PC-3 (cell line): ENCODE measurements around the gene FOXP1. TPM values are rescaled to one million over a fixed set of nuclear protein-coding genes. Genes with fewer than 3 reads are reported as not detected.
A peak's percentile ranks its signal among the peaks of the same experiment; 100 is the strongest.

ENCODE experiments used
- ATAC-seq: fragments of 200-7000 bp; cut with Tn5 transposase; 2 replicates; pipeline ENCODE4 v1.9.1; 2020; ENCODE audit warnings: mild to moderate bottlenecking, moderate library complexity
- BruUV-seq: library from RNA; stranded (reverse); fragments of 400-500 nt; replicated peaks from 2 replicates; lab custom pipeline; 2021; lab: Mats Ljungman, UMichigan
- CTCF ChIA-PET: fragments of 300-600 bp; sonication (Branson Sonifier 250); formaldehyde crosslinking; loops from one replicate; lab custom pipeline; 2022; ENCODE audit warnings: antibody characterized with exemption; lab: Charles Lee
- POLR2A ChIA-PET: fragments of 300-600 bp; sonication (Branson Sonifier 250); formaldehyde crosslinking; loops from one replicate; lab custom pipeline; 2022; ENCODE audit warnings: antibody characterized with exemption; ENCODE audit not compliant: unreplicated experiment; lab: Charles Lee
- DNase-seq: peaks from one replicate; pipeline ENCODE4 v3.0.0-alpha.2; 2015
- H2AFZ ChIP-seq: fragments of 300-600 bp; sonication (generic); 2 replicates; pipeline ENCODE4 v1.6.0; 2016; ENCODE audit warnings: antibody characterized with exemption, low read length
- H3F3A ChIP-seq: fragments of 300-600 bp; sonication (generic); one replicate; pipeline ENCODE4 v1.6.0; 2017; ENCODE audit warnings: antibody characterized with exemption, low read length, control low read depth, mild to moderate bottlenecking; ENCODE audit not compliant: unreplicated experiment
- H3K27ac ChIP-seq: fragments of 300-600 bp; sonication (generic); 2 replicates; pipeline ENCODE4 v1.5.1; 2016; ENCODE audit warnings: mild to moderate bottlenecking, low read length
- H3K27me3 ChIP-seq: fragments of 300-600 bp; sonication (generic); 2 replicates; pipeline ENCODE4 v1.6.1; 2016; ENCODE audit warnings: low read length, mixed read lengths
- H3K36me3 ChIP-seq: fragments of 300-600 bp; sonication (generic); 2 replicates; pipeline ENCODE4 v1.6.1; 2016; ENCODE audit warnings: low read depth, mixed run types, low read length, mixed read lengths
- H3K4me1 ChIP-seq: fragments of 300-600 bp; sonication (generic); 2 replicates; pipeline ENCODE4 v1.5.1; 2016; ENCODE audit warnings: low read length; ENCODE audit not compliant: insufficient read depth
- H3K4me2 ChIP-seq: fragments of 300-600 bp; sonication (generic); 2 replicates; pipeline ENCODE4 v1.6.0; 2016; ENCODE audit warnings: low read length
- H3K4me3 ChIP-seq: fragments of 300-600 bp; sonication (generic); 2 replicates; pipeline ENCODE4 v1.5.1; 2016; ENCODE audit warnings: mild to moderate bottlenecking, low read length, mixed read lengths
- H3K79me2 ChIP-seq: fragments of 300-600 bp; sonication (generic); 2 replicates; pipeline ENCODE4 v1.6.1; 2017; ENCODE audit warnings: low read length, mixed read lengths
- H3K9ac ChIP-seq: fragments of 300-600 bp; sonication (generic); 2 replicates; pipeline ENCODE4 v1.6.0; 2016; ENCODE audit warnings: mild to moderate bottlenecking, low read length
- H3K9me2 ChIP-seq: fragments of 300-600 bp; sonication (generic); replicated peaks from 2 replicates; pipeline ENCODE4 v1.6.1; 2016; ENCODE audit warnings: mixed run types, low read length, mixed read lengths
- H3K9me3 ChIP-seq: fragments of 300-600 bp; sonication (generic); 2 replicates; pipeline ENCODE4 v1.6.1; 2016; ENCODE audit warnings: low read length, mixed read lengths
- H4K20me1 ChIP-seq: fragments of 300-600 bp; sonication (generic); 2 replicates; pipeline ENCODE4 v1.6.1; 2016; ENCODE audit warnings: low read length, mixed read lengths
- CTCF ChIP-seq: fragments of 300-600 bp; sonication (generic); conservative IDR thresholded peaks from 2 replicates; pipeline ENCODE4 v1.5.1; 2017; ENCODE audit warnings: antibody characterized with exemption, low read depth, mild to moderate bottlenecking, low read length
- EZH2 ChIP-seq: fragments of 300-600 bp; sonication (generic); IDR thresholded peaks from one replicate; pipeline ENCODE4 v1.6.1; 2017; ENCODE audit warnings: antibody characterized with exemption, mild to moderate bottlenecking, low read length; ENCODE audit not compliant: unreplicated experiment
- EZH2phosphoT487 ChIP-seq: fragments of 300-600 bp; sonication (generic); IDR thresholded peaks from 2 replicates; pipeline ENCODE4 v1.6.1; 2018; ENCODE audit warnings: mild to moderate bottlenecking, antibody characterized with exemption, low read length, borderline replicate concordance
- intact Hi-C: fragments of 100-400 bp; cut with micrococcal nuclease; formaldehyde crosslinking; loops from 2 replicates; pipeline ENCODE4 v1.9.0; 2023
- total RNA-seq: library from RNA; depleted of rRNA; stranded (reverse); fragments of >200 nt; gene quantifications from 2 replicates; pipeline ENCODE4 v1.2.3, GENCODE V29; 2014

The FOXP1 gene
- total RNA-seq, 1 experiment from 2014 or later = 35.3 TPM

DNA sequence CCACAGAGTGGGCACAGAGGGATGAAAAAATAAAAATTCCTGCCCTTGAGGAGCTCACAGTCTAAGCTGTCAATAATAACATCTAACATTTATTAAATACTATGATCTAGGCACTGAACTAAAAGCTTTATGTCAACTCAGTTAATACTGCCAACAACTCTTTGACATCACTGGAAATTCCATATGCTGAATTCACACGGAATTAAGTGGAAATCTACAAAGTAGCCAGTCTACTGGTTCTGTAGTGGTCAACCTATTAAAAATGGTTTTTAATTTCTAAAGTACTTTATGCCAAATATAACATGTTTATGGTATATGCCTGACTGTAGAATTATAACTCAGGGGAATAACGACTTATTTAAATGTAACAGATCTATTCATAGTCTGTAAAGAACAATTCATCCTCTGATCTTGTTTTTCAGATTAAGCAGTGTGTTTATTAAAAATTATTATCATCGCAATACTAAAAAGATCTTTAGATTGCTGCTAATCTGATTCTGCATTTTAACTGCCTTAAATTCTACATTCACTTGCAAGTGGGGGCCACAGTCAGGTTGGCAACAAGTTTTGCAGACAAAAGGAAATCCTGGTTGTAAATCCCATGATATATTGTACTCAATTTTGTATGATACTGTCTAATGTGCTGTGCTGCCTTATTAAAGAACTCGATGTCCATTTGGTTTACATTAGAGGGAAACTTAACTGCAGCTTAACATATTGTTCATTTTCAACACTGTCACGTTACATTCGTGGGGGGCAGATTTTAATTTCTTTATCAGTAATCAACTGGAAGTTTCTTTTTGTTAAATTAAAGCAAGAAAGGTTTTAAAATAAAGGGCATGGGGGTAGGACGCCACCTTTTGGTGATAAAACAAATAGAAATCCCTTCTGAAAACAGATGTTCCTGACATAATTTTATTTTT, 2.6 kb upstream of the FOXP1 start:
- BruUV-seq = no TSS peak
- Histone ChIP-seq H3K4me2 (peak overlapping the region; percentile 44), H3K4me3 (peak overlapping the region; percentile 24; the same call in 1 of the 2 replicates), H3K9ac (no peak overlapping the region), H4K20me1 (no peaks in the 10 kb centered on the region), H3K79me2 (peaks cover 16% of the 10 kb centered on the region), H3K4me1 (peaks cover 19% of the 10 kb centered on the region), H2AFZ (0 out of 2 replicates have a peak overlapping the region, but pooled peaks have one; percentile 14), H3K27ac (no peak overlapping the region), H3F3A (no peaks in the 10 kb centered on the region), H3K9me3 (no peaks in the 10 kb centered on the region), H3K36me3 (no peaks in the 10 kb centered on the region), H3K27me3 (no peaks in the 10 kb centered on the region), H3K9me2 (no peaks in the 10 kb centered on the region)
- ATAC-seq = no peak
- ChIA-PET CTCF (interaction anchor here (0.7 kb wide), 1 partner anchor 782 kb away, joined by 3 read pairs; no protein-coding TSS in a partner anchor), POLR2A (no interaction called here)
- peak; percentile 56 for DNase-seq
- intact Hi-C loops = loop anchor here (1.0 to 10.0 kb wide), 11 partner anchors 67 to 1051 kb away; no protein-coding TSS in a partner anchor
- peak; percentile 90 for TF ChIP-seq CTCF
- TF ChIP-seq EZH2 = no peak
- TF ChIP-seq EZH2phosphoT487 = no peak

DNA sequence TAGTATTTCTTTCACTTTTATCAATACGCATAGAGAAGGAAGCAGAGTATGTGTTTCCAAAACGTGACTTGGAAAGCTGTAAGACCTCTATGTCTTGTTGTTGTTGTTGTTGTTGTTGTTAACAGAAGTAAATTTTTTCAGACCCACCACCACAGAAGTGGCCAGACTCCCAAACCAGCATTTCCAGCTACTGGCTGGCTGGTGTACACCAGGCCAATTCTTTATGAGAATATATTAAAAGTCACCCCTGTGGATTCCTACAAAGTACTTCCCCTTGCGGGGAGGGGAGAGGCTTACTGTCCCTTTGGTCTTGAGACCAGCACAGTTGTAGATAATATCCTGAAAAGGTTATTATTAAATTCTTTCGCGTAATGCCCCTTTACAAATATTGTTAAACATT, 1.6 kb upstream of the FOXP1 start:
- H3F3A ChIP-seq = no peaks in the 10 kb centered on the region
- ATAC-seq (no peak), DNase-seq (peak; percentile 20)
- no TSS peak for BruUV-seq
- H3K9me2 ChIP-seq = no peaks in the 10 kb centered on the region
- peaks cover 27% of the 10 kb centered on the region for H3K79me2 ChIP-seq
- peak overlapping the region; percentile 86 for H3K4me2 ChIP-seq
- H3K9me3 ChIP-seq = no peaks in the 10 kb centered on the region
- peak overlapping the region; percentile 70 for H3K4me3 ChIP-seq
- ChIA-PET CTCF (interaction anchor here (1.1 kb wide), 1 partner anchor 159 kb away, joined by 3 read pairs; no protein-coding TSS in a partner anchor), POLR2A (interaction anchor here (0.6 kb wide), 1 partner anchor 72 kb away, joined by 4 read pairs; no protein-coding TSS in a partner anchor)
- peaks cover 28% of the 10 kb centered on the region for H3K4me1 ChIP-seq
- intact Hi-C loops = loop anchor here (1.0 to 10.0 kb wide), 8 partner anchors 68 to 1050 kb away; no protein-coding TSS in a partner anchor
- H3K36me3 ChIP-seq = no peaks in the 10 kb centered on the region
- H3K27ac ChIP-seq = peak overlapping the region; percentile 40; the same call in 1 of the 2 replicates
- peak overlapping the region; percentile 76 for H2AFZ ChIP-seq
- H3K27me3 ChIP-seq = no peaks in the 10 kb centered on the region
- no peak overlapping the region for H3K9ac ChIP-seq
- TF ChIP-seq EZH2 (no peak), EZH2phosphoT487 (no peak), CTCF (no peak)
- no peaks in the 10 kb centered on the region for H4K20me1 ChIP-seq
